Non-pigmented ciliary epithelial cell (primary cell): ENCODE data around the gene C17orf107.
"Not testable (repeated sequence)": the region's sequence is repeated elsewhere in the genome, so short reads cannot be mapped to it uniquely, and the experiment has no call there.

Experiments used
- DNase-seq: peaks from one replicate; pipeline ENCODE4 v3.0.0-alpha.2; 2010; ENCODE audit warnings: low read depth

The C17orf107 gene

DNA sequence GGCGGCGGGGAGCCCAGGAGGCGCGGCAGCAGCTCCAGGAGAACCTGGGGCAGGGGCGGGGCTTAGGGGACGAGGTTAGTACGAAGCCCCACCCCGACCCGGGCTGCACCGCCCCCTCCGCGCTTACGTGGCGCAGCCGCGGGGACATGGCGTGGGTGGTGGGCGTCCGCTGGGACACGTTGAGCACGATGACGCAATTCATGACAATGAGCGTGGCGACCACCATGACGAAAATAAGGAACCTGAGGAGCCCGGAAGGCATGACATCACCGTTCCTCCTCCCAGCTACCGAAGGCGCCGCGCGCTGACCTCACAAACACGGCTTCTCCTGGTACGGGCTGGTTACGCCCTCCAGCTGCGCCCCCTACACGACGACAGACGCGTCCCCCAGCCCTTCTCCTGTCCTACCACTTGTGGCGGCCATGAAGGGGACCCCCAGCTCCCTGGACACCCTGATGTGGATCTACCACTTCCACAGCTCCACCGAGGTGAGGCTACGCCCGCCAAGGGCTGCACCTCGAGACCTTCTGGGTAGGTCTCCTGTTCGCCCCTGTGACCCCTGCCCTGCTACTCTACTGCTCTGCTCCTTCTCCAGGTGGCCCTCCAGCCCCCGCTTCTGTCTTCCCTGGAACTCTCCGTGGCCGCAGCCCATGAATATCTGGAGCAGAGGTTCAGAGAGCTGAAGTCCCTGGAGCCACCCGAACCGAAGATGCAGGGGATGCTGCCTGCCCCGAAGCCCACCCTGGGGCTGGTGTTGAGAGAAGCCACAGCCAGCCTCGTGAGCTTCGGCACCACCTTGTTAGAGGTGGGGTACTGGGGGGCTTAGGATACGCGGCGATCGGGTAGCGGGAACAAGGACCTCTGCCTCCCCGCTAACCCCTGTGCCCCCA is at the start of gene C17orf107:
Gene C17orf107 (plus strand): TSS at position 196 of the 890 bp plus-strand sequence. CDS start 227 bp downstream, at position 423.
- DNase-seq, result peak; percentile 46

DNA sequence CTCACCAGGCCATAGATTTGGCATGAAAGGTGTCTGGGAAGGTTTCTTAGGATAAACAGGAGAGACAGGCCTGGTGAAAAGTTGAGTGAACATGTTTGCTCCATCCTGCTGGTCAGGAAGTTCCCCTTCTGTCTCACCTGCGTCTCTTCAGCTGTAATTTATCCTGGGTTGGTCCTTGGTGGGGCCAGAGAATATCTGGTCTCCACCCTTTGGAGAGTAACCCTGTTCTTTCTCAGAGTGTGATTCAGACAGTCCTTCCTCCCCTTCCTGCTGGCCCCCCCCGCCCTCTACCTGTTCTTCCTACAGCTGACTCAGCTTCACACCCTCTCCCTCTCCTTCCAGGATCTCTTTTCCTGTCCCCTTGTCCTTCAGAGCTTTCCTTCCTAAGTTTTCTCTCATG is 49.1 kb upstream of the C17orf107 start:
- DNase-seq, result no peak

DNA sequence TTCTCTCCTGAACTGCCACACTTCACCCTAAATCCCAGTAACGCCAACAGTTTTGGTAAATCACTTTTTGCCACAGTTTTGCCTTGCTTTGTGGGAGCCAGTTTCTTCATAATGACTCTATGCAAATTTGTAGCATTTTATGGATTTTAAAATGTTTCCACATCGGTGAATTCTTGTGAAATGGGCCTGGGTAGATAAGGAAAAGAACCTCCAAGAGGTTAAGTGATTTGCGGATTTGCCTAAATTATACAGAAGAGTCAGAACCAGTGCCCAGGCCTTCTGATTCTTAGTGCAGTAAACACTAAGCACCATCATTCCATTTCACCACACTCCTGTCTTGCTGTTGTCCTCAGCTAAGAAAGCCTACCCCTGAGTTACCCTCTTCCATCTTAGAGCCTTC is 48.3 kb upstream of the C17orf107 start:
- no peak for DNase-seq

DNA sequence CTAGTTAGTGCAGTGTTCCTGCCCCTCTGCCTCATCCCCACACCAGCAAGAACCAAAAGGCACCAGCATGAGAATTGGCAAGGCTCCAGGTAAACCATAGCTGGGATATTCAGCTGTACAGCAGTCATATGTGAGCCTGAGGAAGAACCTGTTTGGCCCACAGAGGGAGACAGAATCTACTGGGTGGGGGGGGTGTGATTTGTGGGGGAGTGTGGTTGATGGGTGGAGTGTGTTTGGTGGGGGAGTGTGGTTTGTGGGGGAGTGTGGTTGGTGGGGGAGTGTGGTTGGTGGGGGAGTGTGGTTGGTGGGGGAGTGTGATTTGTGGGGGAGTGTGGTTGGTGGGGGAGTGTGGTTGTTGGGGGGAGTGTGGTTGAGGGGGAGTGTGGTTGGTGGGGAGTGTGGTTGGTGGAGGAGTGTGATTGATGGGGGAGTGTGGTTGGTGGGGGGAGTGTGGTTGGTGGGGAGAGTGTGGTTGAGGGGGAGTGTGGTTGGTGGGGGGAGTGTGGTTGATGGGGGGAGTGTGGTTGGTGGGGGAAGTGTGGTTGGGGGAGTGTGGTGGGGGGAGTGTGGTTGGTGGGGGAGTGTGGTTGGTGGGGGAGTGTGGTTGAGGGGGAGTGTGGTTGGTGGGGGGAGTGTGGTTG is 46.6 kb upstream of the C17orf107 start:
- DNase-seq, result no peak

DNA sequence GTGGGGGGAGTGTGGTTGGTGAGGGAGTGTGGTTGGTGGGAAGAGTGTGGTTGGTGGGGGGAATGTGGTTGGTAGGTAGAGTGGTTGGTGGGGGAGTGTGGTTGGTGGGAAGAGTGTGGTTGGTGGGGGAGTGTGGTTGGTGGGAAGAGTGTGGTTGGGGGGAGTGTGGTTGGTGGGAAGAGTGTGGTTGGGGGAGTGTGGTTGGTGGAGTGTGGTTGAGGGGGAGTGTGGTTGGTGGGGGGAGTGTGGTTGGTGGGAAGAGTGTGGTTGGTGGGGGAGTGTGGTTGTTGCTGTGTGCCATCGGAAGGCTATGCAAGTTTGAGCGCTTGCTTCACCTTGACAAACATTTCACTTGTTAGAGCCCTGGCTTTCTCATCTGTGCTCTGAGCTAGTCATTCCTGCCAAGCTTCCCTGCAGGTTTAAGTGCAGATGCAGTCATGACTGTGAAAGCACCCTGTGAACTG is 46.1 kb upstream of the C17orf107 start:
- DNase-seq, result no peak

DNA sequence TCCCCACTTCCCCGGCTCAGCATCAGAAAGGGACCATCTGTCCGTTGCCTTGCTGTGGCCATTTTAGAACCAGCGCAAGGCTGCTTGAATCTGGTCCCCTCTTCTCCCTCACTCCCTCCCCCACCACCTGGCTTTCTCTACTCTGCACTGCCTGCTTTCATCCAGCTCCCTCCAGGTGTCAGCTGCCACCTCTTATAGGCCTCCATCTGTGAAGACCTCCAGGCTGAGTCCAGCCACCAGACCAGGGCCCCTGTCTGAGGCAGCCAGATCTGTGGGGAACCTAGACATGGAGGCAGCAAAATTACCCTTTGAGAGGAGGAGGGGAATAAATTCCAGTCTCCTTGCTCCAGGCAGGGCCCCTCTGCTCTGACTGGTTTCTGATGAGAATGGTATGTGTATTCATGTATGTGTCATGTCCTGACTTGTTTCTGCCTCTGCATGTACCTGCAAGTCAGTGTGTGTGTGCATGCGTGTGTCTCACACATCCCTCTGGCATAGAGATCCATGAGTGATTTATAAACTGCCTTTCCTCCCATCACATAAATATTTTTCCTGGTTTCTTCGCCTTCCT is 45.1 kb upstream of the C17orf107 start:
- no peak for DNase-seq

DNA sequence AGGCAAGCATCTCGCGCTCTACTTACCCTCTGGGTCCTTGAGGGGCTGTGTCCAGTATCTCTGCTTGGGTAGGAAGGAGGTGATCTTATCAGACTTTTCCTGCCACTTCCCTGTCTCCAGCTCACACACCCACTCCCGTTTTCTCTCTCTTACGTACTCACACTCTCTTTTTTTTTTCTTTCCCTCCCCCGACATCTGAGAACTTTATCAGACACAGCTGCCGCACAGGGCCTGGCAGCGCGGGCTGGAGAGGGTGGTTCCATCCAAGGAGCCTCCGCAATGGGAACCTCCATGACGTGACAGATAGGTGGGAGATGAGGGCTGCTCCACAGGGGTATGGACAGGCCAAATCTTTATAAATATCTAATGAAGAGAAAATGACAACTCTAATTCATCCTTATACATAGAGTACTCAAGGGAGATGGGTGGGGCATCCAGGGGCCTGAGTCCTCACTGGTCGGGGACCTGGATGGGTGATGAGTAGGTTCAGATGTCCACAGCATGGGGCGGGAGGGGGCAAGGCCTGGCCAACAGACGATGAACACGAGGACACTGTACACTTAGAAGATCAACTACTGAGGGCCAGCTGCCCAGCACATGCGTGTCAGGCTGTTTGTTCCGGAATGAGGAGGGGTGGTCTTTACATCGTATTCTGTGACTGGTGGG is 42.9 kb upstream of the C17orf107 start:
- DNase-seq, result no peak

DNA sequence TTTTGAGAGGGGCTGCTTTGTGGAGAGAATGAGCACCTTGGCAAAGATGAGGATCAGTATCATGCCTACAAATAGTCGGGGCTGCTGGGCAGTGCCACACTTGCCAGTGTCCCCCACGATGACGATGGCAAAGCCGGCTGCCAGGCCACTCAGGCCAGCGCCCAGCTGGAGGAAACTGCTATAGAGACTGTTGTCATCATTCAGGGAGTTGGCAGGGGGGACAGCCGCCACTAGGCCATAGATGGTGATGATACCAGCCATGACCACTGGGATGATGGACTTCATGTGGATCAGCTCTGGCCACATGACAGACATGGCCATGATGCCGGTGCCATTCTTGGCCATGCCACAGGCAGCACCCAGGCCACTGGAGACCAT is 42.4 kb upstream of the C17orf107 start:
- no peak for DNase-seq

DNA sequence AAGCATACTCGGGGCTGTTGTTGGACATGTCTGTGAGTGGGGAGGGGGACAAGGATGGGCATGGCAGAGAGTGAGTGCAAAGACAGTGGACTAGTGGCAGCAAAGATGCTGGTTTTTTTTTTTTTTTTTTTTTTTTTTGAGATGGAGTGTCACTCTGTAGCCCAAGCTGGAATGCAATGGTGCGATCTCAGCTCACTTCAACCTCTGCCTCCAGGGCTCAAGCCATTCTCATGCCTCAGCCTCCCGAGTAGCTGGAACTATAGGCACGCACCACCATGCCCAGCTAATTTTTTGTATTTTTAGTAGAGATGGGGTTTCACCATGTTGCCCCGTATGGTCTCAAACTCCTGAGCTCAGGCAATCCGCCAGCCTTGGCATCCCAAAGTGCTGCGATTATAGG is 42.0 kb upstream of the C17orf107 start:
- not testable (repeated sequence) for DNase-seq

DNA sequence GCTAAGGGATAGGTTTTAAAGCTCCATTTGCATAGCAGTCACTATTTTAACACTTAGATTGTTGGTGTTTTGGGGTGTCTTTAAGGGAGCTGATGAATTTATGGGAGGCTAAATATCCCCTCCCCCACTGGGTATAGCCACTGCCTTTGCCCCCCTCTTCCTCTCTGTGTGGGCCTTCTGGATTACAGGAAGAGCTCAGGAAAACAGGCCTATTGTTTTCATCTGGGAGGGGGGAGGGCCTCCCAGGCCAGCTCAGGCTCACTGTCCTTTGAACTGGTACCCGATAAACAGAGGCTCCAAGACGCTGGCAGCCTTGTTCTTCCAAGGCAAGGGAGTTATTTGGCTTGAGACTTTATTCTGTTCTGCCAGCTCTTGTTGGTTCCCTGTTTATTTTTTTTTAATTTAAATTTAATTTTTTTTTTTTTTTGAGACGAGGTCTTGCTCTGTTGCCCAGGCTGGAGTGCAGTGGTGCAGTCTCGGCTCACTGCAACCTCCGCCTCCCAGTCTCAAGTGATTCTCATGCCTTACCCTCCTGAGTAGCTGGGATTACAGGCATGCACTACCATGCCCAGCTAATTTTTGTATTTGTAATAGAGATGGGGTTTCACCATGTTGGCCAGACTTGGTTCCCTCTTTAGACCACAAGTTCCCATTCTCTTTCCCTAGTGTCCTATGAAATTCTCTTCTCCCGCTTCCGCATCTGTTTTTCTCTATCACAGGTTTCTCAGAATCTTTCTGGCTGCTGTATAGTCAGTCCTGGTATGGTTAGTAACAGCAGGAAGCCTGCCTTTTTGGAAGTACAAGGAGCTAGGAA is 41.1 kb upstream of the C17orf107 start:
- no peak for DNase-seq

DNA sequence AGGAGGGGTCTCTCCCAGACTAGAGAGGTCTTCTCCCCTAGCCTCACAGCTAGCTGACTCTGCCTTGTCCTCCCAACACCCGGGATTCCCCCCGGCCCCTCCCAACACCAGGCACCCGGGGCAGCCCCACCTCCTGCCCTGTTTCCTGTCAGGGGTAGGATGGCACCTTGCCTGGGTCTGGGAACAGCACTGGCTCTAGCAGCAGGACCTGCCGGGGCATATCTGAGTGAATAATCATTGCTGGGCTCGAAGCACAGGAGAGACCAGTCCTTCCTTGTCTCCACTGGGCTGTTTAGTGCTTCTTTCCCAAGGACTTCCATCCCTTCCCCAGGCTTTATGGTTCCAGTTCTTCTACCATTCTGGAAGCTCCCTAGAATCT is 40.5 kb upstream of the C17orf107 start:
- DNase-seq, result no peak

DNA sequence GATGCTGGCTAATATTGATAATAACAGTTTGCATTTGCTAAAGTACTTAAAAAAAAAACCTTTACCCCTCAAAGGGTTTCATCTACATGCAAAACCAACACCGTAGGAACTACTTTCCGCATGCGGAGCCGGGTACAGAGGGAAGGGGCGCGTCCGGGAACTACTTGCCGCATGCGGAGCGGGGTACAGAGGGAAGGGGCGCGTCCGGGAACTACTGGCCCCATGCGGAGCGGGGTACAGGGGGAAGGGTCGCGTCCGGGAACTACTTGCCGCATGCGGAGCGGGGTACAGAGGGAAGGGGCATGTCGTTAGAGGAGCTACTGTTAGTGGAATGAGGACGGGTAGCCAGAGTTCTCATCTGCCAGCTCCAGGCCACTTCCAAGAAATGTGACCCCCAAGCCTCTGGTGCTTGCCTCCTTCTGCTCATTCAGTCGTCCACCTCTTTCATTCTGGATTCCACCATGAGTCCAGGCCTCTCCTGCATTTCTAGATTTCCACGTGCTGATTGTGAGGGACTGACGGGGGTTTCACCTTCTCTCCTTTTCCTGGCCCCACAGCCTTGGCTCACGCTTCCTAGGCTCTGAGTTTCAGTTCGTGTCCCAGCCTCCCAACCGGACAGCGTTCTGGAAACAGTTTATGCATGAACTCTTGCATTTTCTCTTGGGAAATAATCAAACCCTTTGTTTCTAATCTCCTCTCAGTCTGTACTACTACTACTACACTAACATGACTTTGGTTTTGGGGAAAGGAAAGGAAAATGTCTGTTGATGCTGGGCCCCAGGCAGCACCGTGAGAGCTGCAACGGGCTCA is 39.3 kb upstream of the C17orf107 start:
- no peak for DNase-seq

DNA sequence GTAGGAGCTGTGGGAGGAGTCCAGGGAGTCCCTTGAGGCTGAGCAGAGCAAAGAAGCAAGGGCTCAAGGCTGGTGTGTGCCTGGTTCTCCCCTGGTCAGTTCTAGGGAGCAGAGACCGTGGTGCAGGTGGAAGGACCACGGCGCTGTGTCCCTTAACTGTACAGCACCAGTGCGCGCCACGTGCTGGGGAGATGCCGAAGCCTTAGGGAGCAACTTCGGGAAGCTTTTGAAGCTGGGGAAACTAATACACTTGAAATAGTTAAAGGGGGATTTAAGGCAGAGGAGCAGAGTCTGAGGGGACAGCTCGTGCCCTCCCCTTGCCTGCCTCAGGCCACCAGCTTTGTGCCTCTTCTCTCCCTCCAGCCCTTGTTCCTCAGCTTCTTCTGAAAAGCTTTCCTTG is 38.7 kb upstream of the C17orf107 start:
- DNase-seq, result no peak

DNA sequence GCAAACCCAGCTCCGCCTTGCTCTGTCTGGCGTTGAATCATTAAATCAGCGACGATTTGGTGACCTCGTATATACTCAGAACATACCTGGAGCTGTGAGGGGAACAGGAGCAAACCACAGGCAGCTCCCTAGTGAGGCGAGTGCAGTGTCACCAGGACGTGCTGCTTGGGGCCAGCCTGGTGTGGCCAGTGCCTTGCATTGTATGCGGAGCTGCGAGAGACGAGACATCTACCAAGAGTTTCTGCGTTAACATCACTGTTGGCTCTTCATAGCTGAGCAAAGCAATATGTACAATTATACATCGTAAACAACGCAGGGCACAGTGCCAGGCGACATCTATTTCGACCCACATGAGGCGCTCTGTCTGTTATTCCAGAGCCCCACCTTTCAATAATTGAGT is 38.3 kb upstream of the C17orf107 start:
- DNase-seq, result no peak

DNA sequence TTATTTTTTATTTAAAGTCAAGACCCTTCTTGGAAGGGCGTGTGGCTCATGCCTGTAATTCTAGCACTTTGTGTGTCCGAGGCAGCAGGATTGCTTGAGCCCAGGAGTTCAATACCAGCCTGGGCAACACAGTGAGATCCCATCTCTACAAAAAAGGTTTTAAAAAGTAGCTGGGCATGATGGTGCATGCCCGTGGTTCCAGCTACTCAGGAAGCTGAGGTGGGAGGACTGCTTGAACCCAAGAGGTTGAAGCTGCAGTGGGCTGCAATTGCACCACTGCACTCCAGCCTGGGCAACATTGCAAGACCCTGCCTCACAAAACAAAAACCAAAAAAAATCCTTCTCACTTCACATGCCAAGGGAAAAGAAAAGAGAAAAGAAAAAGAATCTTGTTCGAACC is 36.6 kb upstream of the C17orf107 start:
- no peak for DNase-seq

DNA sequence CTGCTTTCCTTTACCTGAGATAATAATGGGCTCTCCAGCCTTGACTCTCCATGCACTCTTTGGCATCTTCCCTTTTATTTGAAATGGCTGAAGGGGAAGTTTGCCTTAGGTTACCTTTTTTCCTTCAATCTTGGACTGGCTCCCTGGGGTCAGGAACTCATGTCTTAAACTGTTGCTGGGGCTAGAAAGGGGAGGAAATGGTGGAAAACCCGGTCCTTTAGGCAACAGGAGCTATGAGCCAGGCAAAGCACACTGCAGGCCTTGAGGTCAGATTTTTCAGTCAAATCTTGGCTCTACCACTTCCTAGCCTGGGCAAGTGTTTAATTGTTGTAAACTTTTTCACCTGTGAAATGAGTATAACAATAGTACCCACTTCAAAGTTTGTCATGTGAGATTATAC is 36.0 kb upstream of the C17orf107 start:
- DNase-seq, result no peak

DNA sequence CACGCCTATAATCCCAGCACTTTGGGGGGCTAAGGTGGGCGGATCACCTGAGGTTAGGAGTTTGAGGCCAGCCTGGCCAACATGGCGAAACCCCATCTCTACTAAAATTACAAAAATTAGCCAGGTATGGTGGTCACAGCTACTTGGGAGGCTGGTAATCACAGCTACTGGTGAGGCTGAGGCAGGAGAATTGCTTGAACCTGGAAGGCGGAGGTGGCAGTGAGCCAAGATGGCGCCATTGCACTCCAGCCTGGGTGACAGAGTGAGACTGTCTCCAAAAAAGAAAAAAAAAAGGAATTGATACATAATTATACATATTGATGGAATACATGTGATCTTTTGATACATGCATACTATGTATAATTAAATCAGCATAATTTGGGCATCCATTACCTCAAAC is 31.8 kb upstream of the C17orf107 start:
- DNase-seq, result not testable (repeated sequence)

DNA sequence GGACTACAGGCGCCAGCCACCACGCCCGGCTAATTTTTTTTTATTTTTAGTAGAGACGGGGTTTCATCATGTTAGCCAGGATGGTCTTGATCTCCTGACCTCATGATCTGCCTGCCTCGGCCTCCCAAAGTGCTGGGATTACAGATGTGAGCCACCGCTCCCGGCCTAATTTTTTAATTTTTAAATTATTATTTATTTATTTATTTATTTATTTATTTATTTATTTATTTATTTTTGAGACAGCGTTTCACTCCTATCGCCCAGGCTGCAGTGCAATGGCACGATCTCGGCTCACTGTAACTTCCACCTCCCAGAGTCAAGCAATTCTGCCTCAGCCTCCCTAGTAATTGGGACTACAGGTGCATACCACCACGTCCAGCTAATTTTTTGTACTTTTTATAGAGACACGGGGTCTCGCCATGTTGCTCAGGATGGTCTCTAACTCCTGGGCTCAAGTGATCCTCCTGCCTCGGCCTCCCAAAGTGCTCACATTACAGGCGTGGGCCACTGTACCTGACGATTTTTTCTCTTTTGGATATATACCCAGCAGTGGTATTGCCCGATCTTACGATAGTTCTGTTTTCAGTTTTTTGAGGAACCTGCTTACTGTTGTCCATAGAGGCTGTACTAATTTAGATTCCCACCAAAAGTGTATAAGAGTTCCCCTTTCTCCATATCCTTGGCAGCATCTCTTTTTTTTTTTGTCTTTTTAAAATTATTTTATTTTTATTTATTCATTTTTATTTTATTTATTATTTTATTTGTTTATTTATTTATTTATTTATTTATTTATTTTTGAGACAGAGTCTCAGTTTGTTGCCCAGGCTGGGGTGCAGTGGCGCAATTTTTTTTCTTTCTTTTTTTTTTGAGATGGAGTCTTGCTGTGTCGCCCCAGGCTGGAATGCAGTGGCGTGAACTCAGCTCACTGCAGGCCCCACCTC is 30.0 kb upstream of the C17orf107 start:
- not testable (repeated sequence) for DNase-seq

DNA sequence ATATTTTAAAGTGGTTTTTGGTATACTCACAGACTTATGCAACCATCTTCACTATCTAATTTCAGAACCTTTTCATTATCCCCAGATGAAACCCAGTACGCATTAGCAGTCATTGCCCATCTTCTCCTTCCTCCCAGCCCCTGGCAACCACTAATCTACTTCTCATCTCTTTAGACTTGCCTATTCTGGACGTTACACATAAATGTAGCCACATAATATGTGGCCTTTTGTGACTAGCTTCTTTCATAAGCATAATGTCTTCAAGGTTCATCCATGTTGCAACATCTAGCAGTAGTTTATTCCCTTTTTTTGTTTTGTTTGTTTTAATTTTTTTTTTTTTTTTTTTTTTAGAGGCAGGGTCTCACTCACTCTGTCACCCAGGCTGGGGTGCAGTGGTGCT is 28.5 kb upstream of the C17orf107 start:
- DNase-seq, result no peak

DNA sequence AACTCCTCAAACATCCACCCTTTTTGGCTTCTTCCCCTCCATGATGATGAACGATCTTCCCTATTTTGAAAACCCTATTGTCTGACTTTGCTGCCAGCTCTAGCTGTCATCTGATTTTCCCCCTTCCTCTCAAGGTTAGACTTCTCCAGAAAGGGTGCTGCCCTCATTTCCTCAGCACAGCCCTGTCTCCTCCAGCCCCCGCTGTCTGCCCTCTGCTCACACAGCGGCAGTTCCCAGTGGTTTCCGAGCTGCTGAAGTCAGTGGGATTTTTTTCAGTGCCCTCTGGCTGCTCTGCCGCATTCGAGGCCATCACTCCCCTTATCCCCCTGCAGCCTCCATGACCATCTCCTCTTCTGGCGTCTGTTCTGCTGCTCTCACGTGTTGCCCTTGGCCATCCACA is 26.6 kb upstream of the C17orf107 start:
- DNase-seq, result no peak
